GM19238 (cell line): Measurements from ENCODE around the gene NUMB.

ENCODE experiments used
- DNase-seq: peaks from one replicate; pipeline ENCODE4 v3.0.0; 2011; ENCODE audit warnings: low spot score; ENCODE audit not compliant: insufficient read length

The NUMB gene

DNA sequence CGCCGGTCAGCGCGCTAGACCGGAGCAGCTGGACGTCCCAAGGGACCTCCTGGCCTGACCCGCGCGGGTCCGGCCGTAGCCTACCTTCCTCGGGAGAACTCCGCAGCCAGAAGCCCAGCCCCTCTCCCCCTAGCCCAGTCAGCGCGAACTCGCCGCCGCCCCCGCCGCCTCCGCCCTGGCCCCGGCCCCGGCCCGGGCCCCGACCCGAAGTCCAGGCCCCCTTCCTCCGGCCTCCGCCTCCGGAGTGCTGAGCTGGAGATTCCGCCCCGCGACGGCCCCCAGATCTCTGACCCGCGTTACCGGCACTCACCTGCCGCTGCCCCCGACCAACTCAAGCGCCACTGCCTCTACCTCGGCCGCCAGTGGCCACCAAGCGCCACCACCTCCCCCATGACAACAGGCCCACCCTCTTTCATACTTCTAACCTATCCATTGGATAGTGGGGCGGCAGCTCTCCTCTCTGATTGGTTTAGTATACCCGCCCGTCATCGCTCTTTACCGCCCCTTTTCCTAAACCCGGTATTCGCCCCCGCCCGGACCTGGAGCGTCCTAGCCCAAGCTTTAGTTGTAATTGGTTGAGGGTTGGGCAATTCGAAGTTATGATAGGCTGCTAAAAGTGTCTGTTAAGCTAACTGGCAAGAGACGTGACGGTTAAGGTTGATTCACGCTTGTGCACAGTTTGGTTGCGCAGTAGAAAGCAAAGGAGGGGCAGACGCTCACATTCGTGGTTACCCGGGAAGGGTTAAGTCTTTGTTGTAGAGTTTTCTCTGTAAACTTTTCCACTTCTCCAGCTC, at the start of gene NUMB:
Gene NUMB (minus strand): TSS at position 364 of the 794 bp plus-strand sequence. CDS start 102,795 bp downstream, outside the sequence.
- peak; percentile 85 for DNase-seq

- DNase-seq: no peak
Observed at GRCh38 chr14:73503648-73504047, 45.3 kb upstream of the NUMB start.

DNA sequence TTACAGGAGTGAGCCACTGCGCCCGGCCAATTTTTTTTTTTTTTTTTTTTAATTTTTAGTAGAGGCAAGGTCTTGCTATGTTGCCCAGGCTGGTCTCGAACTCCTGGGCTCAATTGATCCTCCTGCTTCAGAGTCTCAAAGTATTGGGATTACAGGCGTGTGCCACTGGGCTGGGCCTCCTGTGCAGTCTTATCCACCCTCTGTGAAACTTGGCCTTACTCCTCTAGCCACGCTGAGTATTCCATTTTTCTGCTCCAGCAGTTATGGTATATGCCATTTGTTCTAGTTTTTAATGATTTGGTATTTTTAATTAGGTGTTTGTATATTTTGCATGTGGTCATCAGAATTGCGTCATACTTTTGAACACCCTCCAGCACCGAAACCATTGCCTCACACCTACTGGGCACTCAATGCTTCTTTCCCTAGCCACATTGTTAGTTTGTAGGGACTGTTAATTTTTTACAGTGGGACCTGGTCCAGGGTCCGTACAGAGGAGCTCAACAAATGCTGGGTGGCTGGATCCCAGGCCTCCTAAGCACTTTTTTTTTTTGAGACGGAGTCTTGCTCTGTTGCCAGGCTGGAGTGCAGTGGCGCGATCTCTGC, 43.8 kb upstream of the NUMB start:
- no peak for DNase-seq

GRCh38 chr14:73500360-73500759, 42.0 kb upstream of the NUMB start:
- no peak for DNase-seq

GRCh38 chr14:73494593-73494992, 36.2 kb upstream of the NUMB start:
- no peak for DNase-seq

DNA sequence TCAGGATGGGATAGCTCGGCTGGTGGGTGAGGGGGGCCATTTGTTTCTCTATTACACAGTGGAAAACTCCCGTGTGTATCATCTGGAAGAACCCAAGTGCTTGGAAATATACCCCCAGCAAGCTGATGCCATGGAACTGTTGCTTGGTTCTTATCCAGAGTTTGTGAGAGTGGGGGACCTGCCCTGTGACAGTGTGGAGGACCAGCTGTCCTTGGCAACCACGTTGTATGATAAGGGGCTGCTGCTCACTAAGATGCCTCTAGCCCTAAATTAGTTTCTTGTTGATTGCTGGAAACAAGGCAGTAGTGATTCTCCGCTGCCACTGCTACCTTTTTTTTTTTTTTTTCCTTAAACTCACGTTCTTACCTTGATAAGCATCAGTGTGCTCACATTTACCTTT, 34.3 kb upstream of the NUMB start:
- DNase-seq: no peak

DNA sequence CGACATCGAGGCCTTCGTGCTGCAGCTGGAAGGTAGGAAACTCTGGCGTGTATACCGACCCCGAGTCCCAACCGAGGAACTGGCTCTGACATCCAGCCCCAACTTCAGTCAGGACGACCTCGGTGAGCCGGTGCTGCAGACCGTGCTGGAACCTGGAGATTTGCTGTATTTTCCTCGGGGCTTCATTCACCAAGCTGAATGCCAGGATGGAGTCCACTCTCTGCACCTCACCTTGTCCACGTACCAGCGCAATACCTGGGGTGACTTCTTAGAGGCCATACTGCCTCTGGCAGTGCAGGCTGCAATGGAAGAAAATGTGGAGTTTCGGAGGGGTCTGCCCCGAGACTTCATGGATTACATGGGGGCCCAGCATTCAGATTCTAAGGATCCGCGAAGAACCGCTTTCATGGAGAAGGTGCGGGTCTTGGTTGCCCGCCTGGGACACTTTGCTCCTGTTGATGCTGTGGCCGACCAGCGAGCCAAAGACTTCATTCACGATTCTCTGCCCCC, 33.8 kb upstream of the NUMB start:
- no peak for DNase-seq

DNA sequence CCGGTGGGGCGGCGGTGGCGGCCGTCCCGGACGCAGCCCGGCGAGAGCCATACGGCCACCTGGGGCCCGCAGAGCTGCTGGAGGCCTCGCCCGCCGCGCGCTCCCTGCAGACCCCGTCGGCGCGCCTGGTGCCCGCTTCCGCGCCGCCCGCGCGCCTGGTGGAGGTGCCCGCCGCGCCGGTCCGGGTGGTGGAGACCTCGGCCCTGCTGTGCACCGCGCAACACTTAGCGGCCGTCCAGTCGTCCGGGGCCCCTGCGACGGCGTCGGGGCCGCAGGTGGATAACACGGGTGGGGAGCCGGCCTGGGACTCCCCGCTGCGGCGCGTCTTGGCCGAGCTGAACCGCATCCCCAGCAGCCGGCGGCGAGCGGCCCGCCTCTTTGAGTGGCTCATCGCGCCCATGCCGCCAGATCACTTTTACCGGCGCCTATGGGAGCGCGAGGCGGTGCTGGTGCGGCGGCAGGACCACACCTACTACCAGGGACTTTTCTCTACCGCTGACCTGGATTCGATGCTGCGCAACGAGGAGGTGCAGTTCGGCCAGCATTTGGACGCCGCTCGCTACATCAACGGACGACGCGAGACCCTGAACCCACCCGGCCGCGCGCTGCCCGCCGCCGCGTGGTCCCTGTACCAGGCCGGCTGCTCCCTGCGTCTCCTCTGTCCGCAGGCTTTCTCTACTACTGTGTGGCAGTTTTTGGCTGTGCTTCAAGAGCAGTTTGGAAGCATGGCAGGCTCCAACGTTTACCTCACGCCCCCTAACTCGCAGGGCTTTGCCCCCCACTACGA, 33.1 kb upstream of the NUMB start:
- DNase-seq: peak; percentile 71

- no peak for DNase-seq
Observed at GRCh38 chr14:73489481-73490175, 31.3 kb upstream of the NUMB start.

GRCh38 chr14:73478684-73479083, 20.3 kb upstream of the NUMB start:
- DNase-seq: no peak

- DNase-seq: no peak
Observed at GRCh38 chr14:73477618-73478266, 19.4 kb upstream of the NUMB start.

- no peak for DNase-seq
Observed at GRCh38 chr14:73476451-73476931, 18.1 kb upstream of the NUMB start.

DNA sequence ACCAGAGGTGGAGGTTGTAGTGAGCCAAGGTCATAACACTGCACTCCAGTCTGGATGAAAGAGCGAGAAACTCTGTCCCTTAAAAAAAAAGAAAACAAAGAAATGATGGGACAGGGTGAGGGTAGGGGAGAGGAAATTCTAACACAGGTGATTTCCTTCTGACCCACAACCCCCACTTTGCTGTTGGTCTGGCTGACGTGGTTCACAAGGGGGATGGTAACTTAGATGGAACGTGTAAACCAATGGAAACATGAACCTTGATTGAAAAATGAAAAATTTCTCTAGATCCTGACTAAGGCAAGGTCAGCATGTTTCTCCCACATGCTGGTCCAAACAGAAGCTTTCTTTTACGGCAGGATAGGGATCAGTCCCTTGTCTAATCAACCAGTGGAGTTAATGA, 16.6 kb upstream of the NUMB start:
- no peak for DNase-seq

GRCh38 chr14:73472185-73473114, 14.1 kb upstream of the NUMB start:
- peak; percentile 41 for DNase-seq

GRCh38 chr14:73471582-73472184, 13.3 kb upstream of the NUMB start:
- DNase-seq: no peak

DNA sequence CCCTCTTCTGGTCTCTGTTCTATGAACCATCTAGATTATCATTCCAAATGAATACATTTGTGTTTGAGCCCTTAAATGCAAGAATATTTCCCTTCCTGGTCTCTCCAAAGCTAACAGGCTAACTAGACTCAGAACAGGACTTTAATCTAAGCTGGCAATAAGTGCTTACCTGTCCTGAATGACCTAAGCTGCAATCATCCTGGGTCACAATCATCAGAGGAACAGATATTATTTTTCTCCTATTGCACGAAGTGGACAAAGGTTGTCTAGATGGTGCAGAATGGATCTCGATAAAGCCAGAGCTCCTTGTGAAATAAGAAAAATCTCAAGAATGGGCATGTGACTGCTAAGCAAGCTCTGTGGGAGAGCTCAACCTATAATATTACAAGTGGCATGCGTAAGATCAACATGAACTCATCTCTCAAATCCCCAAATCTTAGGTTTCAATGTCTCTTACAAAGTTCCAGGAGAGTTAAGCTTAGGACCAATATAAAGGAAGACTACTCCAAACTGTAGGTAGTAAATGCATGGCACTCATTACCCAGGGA, 10.6 kb upstream of the NUMB start:
- no peak for DNase-seq

GRCh38 chr14:73467800-73468199, 9.5 kb upstream of the NUMB start:
- no peak for DNase-seq

- no peak for DNase-seq
Observed at GRCh38 chr14:73467377-73467776, 9.0 kb upstream of the NUMB start.

DNA sequence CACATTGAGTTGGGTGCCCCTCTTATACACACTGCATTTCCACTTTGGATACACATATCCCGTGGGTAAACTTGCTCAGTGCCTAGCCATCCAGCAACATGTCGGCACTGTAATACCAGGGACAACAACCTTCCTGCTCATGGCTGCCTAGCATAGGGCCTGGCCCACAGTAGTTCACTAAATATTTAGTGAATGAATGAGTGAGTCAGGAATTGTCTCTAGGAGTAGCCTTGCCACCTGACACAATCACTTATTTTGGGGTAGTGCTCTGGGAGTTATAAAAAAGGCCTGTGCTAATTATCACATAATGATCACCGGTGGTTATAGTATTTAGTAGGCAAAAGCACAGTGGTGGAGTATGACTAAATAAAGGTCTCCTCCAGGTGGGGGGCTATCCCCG, 8.5 kb upstream of the NUMB start:
- DNase-seq: no peak
